K562 (cell line): Measurements from ENCODE around the gene SHC1. TPM values are rescaled to one million over a fixed set of nuclear protein-coding genes. Genes with fewer than 3 reads are reported as not detected.

Experiments
- BCOR ChIP-seq: fragments of 450-650 bp; IDR thresholded peaks from 2 replicates; pipeline ENCODE4 v1.6.1; 2016
- CHD2 ChIP-seq: IDR thresholded peaks from 2 replicates; pipeline ENCODE4 v1.6.1; 2011; ENCODE audit warnings: low read depth, low read length
- GTF2B ChIP-seq: IDR thresholded peaks from 2 replicates; pipeline ENCODE4 v1.6.1; 2011; ENCODE audit not compliant: insufficient read length; ENCODE audit errors: extremely low read depth
- HINFP ChIP-seq: fragments of 450-650 bp; conservative IDR thresholded peaks from 2 replicates; pipeline ENCODE4 v1.6.1; 2016; ENCODE audit warnings: missing genetic modification characterization, low read depth, mild to moderate bottlenecking, control low read depth, missing compliant biosample characterization
- HMGN3 ChIP-seq: IDR thresholded peaks from 2 replicates; pipeline ENCODE4 v1.6.1; 2011; ENCODE audit warnings: borderline replicate concordance, low read depth, mild to moderate bottlenecking, mixed read lengths, low read length; ENCODE audit not compliant: insufficient read length; ENCODE audit errors: extremely low read depth
- MYBL2 ChIP-seq, 2 experiments: fragments of 450-650 bp in 1 of 2; sonication (generic) in 1 of 2; formaldehyde crosslinking in 1 of 2; IDR thresholded peaks; 2 replicates each; pipeline versions ENCODE4 v1.6.1 to v1.8.1; 2017 to 2022; ENCODE audit warnings: borderline replicate concordance in 1 of 2, inconsistent platforms in 1 of 2, low read depth in 1 of 2, mild to moderate bottlenecking in 1 of 2, missing genetic modification reagents in 1 of 2, moderate library complexity in 1 of 2
- PPARD ChIP-seq: fragments of 250-450 bp; sonication (Bioruptor Pico); IDR thresholded peaks from 2 replicates; pipeline ENCODE4 v1.8.0; 2022; ENCODE audit warnings: inconsistent platforms, mild to moderate bottlenecking, moderate library complexity
- RBFOX2 ChIP-seq: fragments of 200-400 bp; formaldehyde crosslinking; IDR thresholded peaks from 2 replicates; pipeline ENCODE4 v1.6.1; 2017; ENCODE audit warnings: low read depth, mild to moderate bottlenecking, low read length, moderate library complexity
- SMAD1 ChIP-seq: fragments of 150-350 bp; IDR thresholded peaks from 2 replicates; pipeline ENCODE4 v1.6.1; 2014; ENCODE audit warnings: low read length, low read depth; ENCODE audit not compliant: partially characterized antibody
- SNRNP70 ChIP-seq: fragments of 200-400 bp; formaldehyde crosslinking; optimal IDR thresholded peaks from 2 replicates; pipeline ENCODE3; 2017; ENCODE audit warnings: low read depth, low read length
- THAP7 ChIP-seq: fragments of 250-450 bp; sonication (Bioruptor Pico); IDR thresholded peaks from 2 replicates; pipeline ENCODE4 v1.5.0; 2021
- ZNF121 ChIP-seq: sonication (generic); formaldehyde crosslinking; conservative IDR thresholded peaks from 2 replicates; pipeline ENCODE4 v1.8.0; 2022; ENCODE audit warnings: missing genetic modification reagents
- ZNF212 ChIP-seq: fragments of 450-650 bp; formaldehyde crosslinking; IDR thresholded peaks from 2 replicates; pipeline ENCODE4 v1.4.0; 2020; ENCODE audit warnings: mild to moderate bottlenecking
- ZNF57 ChIP-seq: fragments of 450-650 bp; formaldehyde crosslinking; IDR thresholded peaks from 2 replicates; pipeline ENCODE4 v1.4.0; 2020; ENCODE audit warnings: mild to moderate bottlenecking, moderate library complexity
- ZNF75A ChIP-seq: fragments of 450-650 bp; formaldehyde crosslinking; IDR thresholded peaks from 2 replicates; pipeline ENCODE4 v1.4.0; 2020; ENCODE audit warnings: mild to moderate bottlenecking
- ZNF76 ChIP-seq: fragments of 250-450 bp; sonication (Bioruptor Pico); IDR thresholded peaks from 2 replicates; pipeline ENCODE4 v1.4.0; 2020; ENCODE audit warnings: mild to moderate bottlenecking, moderate library complexity, borderline replicate concordance
- polyA plus RNA-seq, 8 experiments: library from polyadenylated mRNA; depleted of rRNA in 4 of 8; stranded (reverse) in 5 of 8; unstranded in 3 of 8; fragments of >200 nt; fragmentation: Nextera tagmentation in 2 of 8; fragmentation: Illumina TruSeq in 1 of 8; extraction: Ambion mirVana in 2 of 8; extraction: Trizol in 1 of 8; gene quantifications; 2 replicates each; pipeline versions ENCODE4 v1.2.1 to v1.2.3, GENCODE V29; 2011 to 2014; ENCODE audit warnings: inconsistent platforms in 1 of 8, missing spikeins in 1 of 8
- total RNA-seq, 7 experiments: library from RNA; depleted of rRNA in 6 of 7; stranded (reverse); fragments of >200 nt in 6 of 7; fragmentation: Illumina TruSeq in 2 of 7; extraction: Trizol in 2 of 7; gene quantifications; 2 replicates each; pipeline versions ENCODE4 v1.2.1 to v1.2.3, GENCODE V29; 2011 to 2021; ENCODE audit warnings: low replicate concordance in 1 of 7
- TF ChIP-seq, protein P1 (sequence below): fragments of 450-650 bp; IDR thresholded peaks from 2 replicates; pipeline ENCODE4 v1.6.1; 2017; ENCODE audit warnings: antibody characterized with exemption
- TF ChIP-seq, protein P2 (sequence below): fragments of 450-650 bp; IDR thresholded peaks from 2 replicates; pipeline ENCODE4 v1.6.1; 2017; ENCODE audit warnings: antibody characterized with exemption, mild to moderate bottlenecking

SHC1 gene
- total and polyA plus RNA-seq, 9 of the 15 experiments (the other 6 are each of a cell fraction or from before 2014, with no cell fraction given), result 4.1 to 113 (median 51.9) TPM

DNA sequence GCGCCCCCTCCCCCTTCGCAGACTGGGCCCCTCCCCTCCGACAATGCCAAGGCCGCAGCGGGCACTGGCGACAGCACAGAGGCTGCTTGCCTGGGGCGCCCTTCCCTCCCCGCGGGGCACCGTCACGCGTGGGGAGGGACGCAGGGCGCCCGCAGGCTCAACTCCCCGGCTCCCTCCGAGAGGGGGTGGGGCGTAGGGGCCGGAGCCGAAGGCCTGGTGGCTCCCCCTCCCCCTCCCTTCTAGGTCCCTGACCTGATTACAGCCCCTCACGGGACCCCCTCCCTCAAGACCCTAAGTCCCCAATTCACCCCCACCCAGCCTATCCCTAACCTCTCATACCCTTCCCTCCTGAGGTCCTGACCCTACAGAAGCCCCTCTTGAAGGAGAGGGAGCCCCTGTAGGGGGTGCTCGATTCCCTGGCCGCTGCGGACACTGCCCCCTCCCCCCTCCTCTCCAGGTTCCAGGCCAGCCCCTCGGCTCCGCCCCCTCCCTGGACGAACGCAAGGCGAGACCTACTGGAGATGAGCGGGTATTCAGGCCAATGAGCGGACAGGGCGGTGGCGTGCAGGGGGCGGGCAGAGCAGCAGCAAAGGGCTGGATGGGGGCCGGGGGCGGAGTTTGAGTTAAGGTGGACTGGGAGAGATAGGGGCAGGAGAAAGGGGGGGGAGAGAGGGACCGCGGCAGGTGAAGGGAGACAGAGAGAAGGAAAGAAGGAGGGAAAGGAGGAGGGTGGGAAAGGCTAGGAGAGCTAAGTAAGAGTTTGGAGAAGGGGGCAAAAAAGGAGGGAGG, 31.3 kb upstream of the SHC1 start (continued):
- TF ChIP-seq HINFP (tag) (no peak), RBFOX2 (no peak), ZNF121 (CRISPR knock-in tag) (no peak), HMGN3 (no peak), ZNF212 (no peak), ZNF76 (CRISPR knock-in tag) (no peak), SNRNP70 (no peak), THAP7 (CRISPR knock-in tag) (no peak), PPARD (CRISPR knock-in tag) (no peak), GTF2B (no peak), BCOR (peak; percentile 89), ZNF57 (CRISPR knock-in tag) (no peak), ZNF75A (CRISPR knock-in tag) (no peak), MYBL2 (IDR thresholded peaks at IDR 0.05; ENCODE audit: low read depth) (no peak), MYBL2 (CRISPR knock-in tag; IDR thresholded peaks at IDR 0.05; ENCODE audit: borderline replicate concordance) (no peak), SMAD1 (no peak), CHD2 (peak; percentile 71)
- TF ChIP-seq, protein P1, sequence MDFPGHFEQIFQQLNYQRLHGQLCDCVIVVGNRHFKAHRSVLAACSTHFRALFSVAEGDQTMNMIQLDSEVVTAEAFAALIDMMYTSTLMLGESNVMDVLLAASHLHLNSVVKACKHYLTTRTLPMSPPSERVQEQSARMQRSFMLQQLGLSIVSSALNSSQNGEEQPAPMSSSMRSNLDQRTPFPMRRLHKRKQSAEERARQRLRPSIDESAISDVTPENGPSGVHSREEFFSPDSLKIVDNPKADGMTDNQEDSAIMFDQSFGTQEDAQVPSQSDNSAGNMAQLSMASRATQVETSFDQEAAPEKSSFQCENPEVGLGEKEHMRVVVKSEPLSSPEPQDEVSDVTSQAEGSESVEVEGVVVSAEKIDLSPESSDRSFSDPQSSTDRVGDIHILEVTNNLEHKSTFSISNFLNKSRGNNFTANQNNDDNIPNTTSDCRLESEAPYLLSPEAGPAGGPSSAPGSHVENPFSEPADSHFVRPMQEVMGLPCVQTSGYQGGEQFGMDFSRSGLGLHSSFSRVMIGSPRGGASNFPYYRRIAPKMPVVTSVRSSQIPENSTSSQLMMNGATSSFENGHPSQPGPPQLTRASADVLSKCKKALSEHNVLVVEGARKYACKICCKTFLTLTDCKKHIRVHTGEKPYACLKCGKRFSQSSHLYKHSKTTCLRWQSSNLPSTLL, result no peak
- TF ChIP-seq, protein P2, sequence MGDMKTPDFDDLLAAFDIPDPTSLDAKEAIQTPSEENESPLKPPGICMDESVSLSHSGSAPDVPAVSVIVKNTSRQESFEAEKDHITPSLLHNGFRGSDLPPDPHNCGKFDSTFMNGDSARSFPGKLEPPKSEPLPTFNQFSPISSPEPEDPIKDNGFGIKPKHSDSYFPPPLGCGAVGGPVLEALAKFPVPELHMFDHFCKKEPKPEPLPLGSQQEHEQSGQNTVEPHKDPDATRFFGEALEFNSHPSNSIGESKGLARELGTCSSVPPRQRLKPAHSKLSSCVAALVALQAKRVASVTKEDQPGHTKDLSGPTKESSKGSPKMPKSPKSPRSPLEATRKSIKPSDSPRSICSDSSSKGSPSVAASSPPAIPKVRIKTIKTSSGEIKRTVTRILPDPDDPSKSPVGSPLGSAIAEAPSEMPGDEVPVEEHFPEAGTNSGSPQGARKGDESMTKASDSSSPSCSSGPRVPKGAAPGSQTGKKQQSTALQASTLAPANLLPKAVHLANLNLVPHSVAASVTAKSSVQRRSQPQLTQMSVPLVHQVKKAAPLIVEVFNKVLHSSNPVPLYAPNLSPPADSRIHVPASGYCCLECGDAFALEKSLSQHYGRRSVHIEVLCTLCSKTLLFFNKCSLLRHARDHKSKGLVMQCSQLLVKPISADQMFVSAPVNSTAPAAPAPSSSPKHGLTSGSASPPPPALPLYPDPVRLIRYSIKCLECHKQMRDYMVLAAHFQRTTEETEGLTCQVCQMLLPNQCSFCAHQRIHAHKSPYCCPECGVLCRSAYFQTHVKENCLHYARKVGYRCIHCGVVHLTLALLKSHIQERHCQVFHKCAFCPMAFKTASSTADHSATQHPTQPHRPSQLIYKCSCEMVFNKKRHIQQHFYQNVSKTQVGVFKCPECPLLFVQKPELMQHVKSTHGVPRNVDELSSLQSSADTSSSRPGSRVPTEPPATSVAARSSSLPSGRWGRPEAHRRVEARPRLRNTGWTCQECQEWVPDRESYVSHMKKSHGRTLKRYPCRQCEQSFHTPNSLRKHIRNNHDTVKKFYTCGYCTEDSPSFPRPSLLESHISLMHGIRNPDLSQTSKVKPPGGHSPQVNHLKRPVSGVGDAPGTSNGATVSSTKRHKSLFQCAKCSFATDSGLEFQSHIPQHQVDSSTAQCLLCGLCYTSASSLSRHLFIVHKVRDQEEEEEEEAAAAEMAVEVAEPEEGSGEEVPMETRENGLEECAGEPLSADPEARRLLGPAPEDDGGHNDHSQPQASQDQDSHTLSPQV, result no peak
